ENCODE results near the gene RAB34. TPM values are rescaled to one million over a fixed set of nuclear protein-coding genes. Genes with fewer than 3 reads are reported as not detected.

RAB34 gene
- total RNA-seq, 4 donors from 2014 or later, result 27.6 to 98.0 (median 65.1) TPM

GRCh38 chr17:28741358-28742349, 24.0 kb upstream of the RAB34 start:
- Histone ChIP-seq H3K4me3 (no peak overlapping the region), H3K36me3 (no peaks in the 10 kb centered on the region), H3K9me3 (no peaks in the 10 kb centered on the region), H3K27ac (no peak overlapping the region), H3K27me3 (no peaks in the 10 kb centered on the region), H3K4me1 (peaks cover 20 to 69% (median 35%) of the 10 kb centered on the region in 3 donors)
- TF ChIP-seq CTCF (IDR thresholded peaks at IDR 0.05) (no peak), POLR2A (IDR thresholded peaks at IDR 0.05) (no peak)
- WGBS, 2 donors, result 43 to 81% methylated on average over 9 to 13 of the region's 19 CpGs
- intact Hi-C loops (cut with DNase I), result no loop called here
- no peak for DNase-seq

GRCh38 chr17:28740406-28741357, 23.0 kb upstream of the RAB34 start:
- H3K4me3 ChIP-seq, result no peak overlapping the region
- DNase-seq, result no peak
- no peaks in the 10 kb centered on the region for H3K27me3 ChIP-seq
- H3K27ac ChIP-seq, result no peak overlapping the region
- H3K36me3 ChIP-seq, result no peaks in the 10 kb centered on the region
- H3K4me1 ChIP-seq, result peaks cover 10 to 59% (median 25%) of the 10 kb centered on the region in 3 donors
- intact Hi-C loops (cut with DNase I), result no loop called here
- no peak for TF ChIP-seq POLR2A (IDR thresholded peaks at IDR 0.05)
- no peak for TF ChIP-seq CTCF (IDR thresholded peaks at IDR 0.05)
- no peaks in the 10 kb centered on the region for H3K9me3 ChIP-seq
- 87 to 93% methylated on average over 3 to 4 of the region's 10 CpGs for WGBS, 2 donors

- TF ChIP-seq POLR2A (IDR thresholded peaks at IDR 0.05) (no peak), CTCF (IDR thresholded peaks at IDR 0.05) (no peak)
- no peak for DNase-seq
- H3K9me3 ChIP-seq, result no peaks in the 10 kb centered on the region
- H3K36me3 ChIP-seq, result peaks cover 0 to 4% (median 0%) of the 10 kb centered on the region in 3 donors
- intact Hi-C loops (cut with DNase I), result no loop called here
- no peak overlapping the region for H3K4me3 ChIP-seq
- peaks cover 6 to 47% (median 7%) of the 10 kb centered on the region in 3 donors for H3K4me1 ChIP-seq
- H3K27me3 ChIP-seq, result no peaks in the 10 kb centered on the region
- WGBS, 2 donors, result 87 to 88% methylated on average over 5 to 8 of the region's 10 CpGs
- H3K27ac ChIP-seq, result no peak overlapping the region
Measured at GRCh38 chr17:28738680-28739384, 21.2 kb upstream of the RAB34 start.

- Histone ChIP-seq H3K27me3 (no peaks in the 10 kb centered on the region), H3K27ac (no peak overlapping the region), H3K9me3 (no peaks in the 10 kb centered on the region), H3K4me1 (peaks cover under 1 to 41% (median 1%) of the 10 kb centered on the region in 3 donors), H3K4me3 (no peak overlapping the region), H3K36me3 (peaks cover 0 to 7% (median 0%) of the 10 kb centered on the region in 3 donors)
- 75 to 90% methylated on average over 6 to 8 of the region's 22 CpGs for WGBS, 2 donors
- intact Hi-C loops (cut with DNase I), result no loop called here
- no peak for DNase-seq
- TF ChIP-seq POLR2A (IDR thresholded peaks at IDR 0.05), result no peak
- TF ChIP-seq CTCF (IDR thresholded peaks at IDR 0.05), result no peak
Measured at GRCh38 chr17:28737770-28738679, 20.4 kb upstream of the RAB34 start.

Measured in esophagus squamous epithelium (tissue), 5 donors.